H9 (cell line): Measurements from ENCODE around the gene SYNE2. TPM values are rescaled to one million over a fixed set of nuclear protein-coding genes. Genes with fewer than 3 reads are reported as not detected.

Experiments used
- DNase-seq: peaks from one replicate; pipeline ENCODE4 v3.0.0-alpha.2; 2017
- H2AFZ ChIP-seq: one replicate; pipeline ENCODE4 v1.6.1; 2013; ENCODE audit warnings: mild to moderate bottlenecking, low read length, control low read depth, moderate library complexity
- H2AK5ac ChIP-seq: 2 replicates; pipeline ENCODE4 v1.6.1; 2013; ENCODE audit warnings: low read length, control low read depth, mixed read lengths; ENCODE audit not compliant: insufficient read length
- H2BK120ac ChIP-seq: one replicate; pipeline ENCODE4 v1.6.1; 2013; ENCODE audit warnings: low read depth, mild to moderate bottlenecking, low read length, control low read depth, inconsistent platforms; ENCODE audit not compliant: poor library complexity, severe bottlenecking
- H2BK12ac ChIP-seq: 2 replicates; pipeline ENCODE4 v1.6.1; 2013; ENCODE audit warnings: low read length, control low read depth, mixed read lengths, low read depth; ENCODE audit not compliant: insufficient read length
- H2BK15ac ChIP-seq: 2 replicates; pipeline ENCODE4 v1.6.1; 2013; ENCODE audit warnings: low read depth, low read length, control low read depth
- H2BK20ac ChIP-seq: one replicate; pipeline ENCODE4 v1.6.1; 2013; ENCODE audit warnings: low read depth, mild to moderate bottlenecking, low read length, control low read depth, inconsistent platforms; ENCODE audit not compliant: poor library complexity, severe bottlenecking
- H2BK5ac ChIP-seq: 2 replicates; pipeline ENCODE4 v1.6.1; 2013; ENCODE audit warnings: low read length, control low read depth, mixed read lengths; ENCODE audit not compliant: insufficient read length
- H3K14ac ChIP-seq: 2 replicates; pipeline ENCODE4 v1.6.1; 2013; ENCODE audit warnings: low read length, control low read depth; ENCODE audit not compliant: insufficient read depth
- H3K18ac ChIP-seq: 2 replicates; pipeline ENCODE4 v1.6.1; 2013; ENCODE audit warnings: low read depth, mild to moderate bottlenecking, mixed read lengths, low read length, control low read depth; ENCODE audit not compliant: insufficient read length
- H3K23ac ChIP-seq: 2 replicates; pipeline ENCODE4 v1.6.1; 2013; ENCODE audit warnings: low read length, control low read depth, mixed read lengths, low read depth; ENCODE audit not compliant: insufficient read length
- H3K23me2 ChIP-seq: 2 replicates; pipeline ENCODE4 v1.6.1; 2013; ENCODE audit warnings: low read depth, mild to moderate bottlenecking, mixed read lengths, low read length, control low read depth; ENCODE audit not compliant: insufficient read length, poor library complexity, severe bottlenecking
- H3K27ac ChIP-seq: 2 replicates; pipeline ENCODE4 v1.5.1; 2013; ENCODE audit warnings: low read length, control low read depth, mixed read lengths, low read depth; ENCODE audit not compliant: insufficient read length
- H3K27me3 ChIP-seq: 2 replicates; pipeline ENCODE4 v1.6.1; 2013; ENCODE audit warnings: low read length, control low read depth, inconsistent platforms; ENCODE audit not compliant: insufficient read depth
- H3K4ac ChIP-seq: 2 replicates; pipeline ENCODE4 v1.6.1; 2013; ENCODE audit warnings: low read depth, mild to moderate bottlenecking, control low read depth, inconsistent platforms, low read length, moderate library complexity
- H3K4me1 ChIP-seq: 2 replicates; pipeline ENCODE4 v1.6.1; 2013; ENCODE audit warnings: low read length, control low read depth, inconsistent platforms; ENCODE audit not compliant: insufficient read depth
- H3K4me2 ChIP-seq: 2 replicates; pipeline ENCODE4 v1.6.1; 2013; ENCODE audit warnings: low read length, control low read depth, mixed read lengths; ENCODE audit not compliant: insufficient read length, insufficient read depth
- H3K56ac ChIP-seq: 2 replicates; pipeline ENCODE4 v1.6.1; 2013; ENCODE audit warnings: low read depth, mild to moderate bottlenecking, mixed read lengths, low read length, control low read depth; ENCODE audit not compliant: insufficient read length
- H3K79me1 ChIP-seq: 2 replicates; pipeline ENCODE4 v1.6.1; 2013; ENCODE audit warnings: low read depth, mild to moderate bottlenecking, moderate library complexity, low read length, control low read depth, inconsistent platforms; ENCODE audit not compliant: insufficient read depth, poor library complexity, severe bottlenecking
- H3K79me2 ChIP-seq: 2 replicates; pipeline ENCODE4 v1.6.1; 2013; ENCODE audit warnings: low read length, control low read depth, inconsistent platforms; ENCODE audit not compliant: insufficient read depth
- H3K9ac ChIP-seq: 2 replicates; pipeline ENCODE4 v1.6.1; 2013; ENCODE audit warnings: low read length, control low read depth, mixed read lengths; ENCODE audit not compliant: insufficient read length; ENCODE audit errors: extremely low read depth
- H3K9me3 ChIP-seq: one replicate; pipeline ENCODE4 v1.6.1; 2013; ENCODE audit warnings: low read depth, low read length, inconsistent platforms; ENCODE audit not compliant: control insufficient read depth
- H3T11ph ChIP-seq: one replicate; pipeline ENCODE4 v1.6.1; 2013; ENCODE audit warnings: mild to moderate bottlenecking, low read length, control low read depth, inconsistent platforms
- H4K20me1 ChIP-seq: one replicate; pipeline ENCODE4 v1.6.1; 2013; ENCODE audit not compliant: control insufficient read depth, insufficient read length, insufficient read depth
- H4K5ac ChIP-seq: 2 replicates; pipeline ENCODE4 v1.6.1; 2013; ENCODE audit warnings: low read depth, mild to moderate bottlenecking, mixed read lengths, low read length, control low read depth; ENCODE audit not compliant: insufficient read length
- H4K8ac ChIP-seq: replicated peaks from 2 replicates; pipeline ENCODE4 v1.6.1; 2013; ENCODE audit warnings: low read length, control low read depth, mixed read lengths, low read depth; ENCODE audit not compliant: insufficient read length
- H4K91ac ChIP-seq: 2 replicates; pipeline ENCODE4 v1.6.1; 2013; ENCODE audit warnings: low read depth, mild to moderate bottlenecking, moderate library complexity, mixed read lengths, low read length, control low read depth; ENCODE audit not compliant: insufficient read length
- H3K27ac Mint-ChIP-seq, 3 experiments: 2 replicates in 2 of 3; 3 replicates in 1 of 3; pipeline ENCODE4 v1.8.0; 2020 to 2021; ENCODE audit warnings: mixed read lengths in 3 of 3, mild to moderate bottlenecking in 1 of 3, moderate library complexity in 1 of 3
- H3K27me3 Mint-ChIP-seq: 2 replicates; pipeline ENCODE4 v1.8.0; 2021; ENCODE audit warnings: low read depth, mild to moderate bottlenecking, moderate library complexity, mixed read lengths
- H3K36me3 Mint-ChIP-seq, 3 experiments: 2 replicates in 2 of 3; 3 replicates in 1 of 3; pipeline ENCODE4 v1.8.0; 2020 to 2021; ENCODE audit warnings: low read depth in 3 of 3, mixed read lengths in 3 of 3; ENCODE audit not compliant: insufficient read depth in 1 of 3
- H3K4me1 Mint-ChIP-seq, 2 experiments: 2 replicates each; pipeline ENCODE4 v1.8.0; 2020; ENCODE audit warnings: mixed read lengths in 2 of 2
- H3K4me3 Mint-ChIP-seq, 2 experiments: 2 replicates in 1 of 2; 3 replicates in 1 of 2; pipeline ENCODE4 v1.8.0; 2020 to 2021; ENCODE audit warnings: mild to moderate bottlenecking in 2 of 2, mixed read lengths in 2 of 2, moderate library complexity in 1 of 2
- H3K9me3 Mint-ChIP-seq, 2 experiments: 2 replicates in 1 of 2; 3 replicates in 1 of 2; pipeline ENCODE4 v1.8.0; 2020; ENCODE audit warnings: mild to moderate bottlenecking in 2 of 2, mixed read lengths in 2 of 2, moderate library complexity in 1 of 2
- WGBS: extraction: QIAGEN DNeasy Blood & Tissue Kit; methylation state at CpG from one replicate; pipeline ENCODE4 v1.1.7; 2013; ENCODE audit warnings: missing lambda C conversion rate, low lambda C conversion rate, mixed read lengths; ENCODE audit not compliant: insufficient read length; ENCODE audit errors: extremely low coverage; 5-methylcytosine and 5-hydroxymethylcytosine counted together
- total RNA-seq: library from RNA; stranded (reverse); gene quantifications from 2 replicates; pipeline ENCODE4 v1.2.1, GENCODE V29; 2021
- TF ChIP-seq, protein P1 (sequence below): fragments of 200-600 bp; sonication (generic); conservative IDR thresholded peaks from 3 replicates; pipeline ENCODE4 v1.8.0; 2021; ENCODE audit warnings: antibody characterized with exemption, mild to moderate bottlenecking

The SYNE2 gene
- total RNA-seq, 1 experiment from 2014 or later = 43.3 TPM

DNA sequence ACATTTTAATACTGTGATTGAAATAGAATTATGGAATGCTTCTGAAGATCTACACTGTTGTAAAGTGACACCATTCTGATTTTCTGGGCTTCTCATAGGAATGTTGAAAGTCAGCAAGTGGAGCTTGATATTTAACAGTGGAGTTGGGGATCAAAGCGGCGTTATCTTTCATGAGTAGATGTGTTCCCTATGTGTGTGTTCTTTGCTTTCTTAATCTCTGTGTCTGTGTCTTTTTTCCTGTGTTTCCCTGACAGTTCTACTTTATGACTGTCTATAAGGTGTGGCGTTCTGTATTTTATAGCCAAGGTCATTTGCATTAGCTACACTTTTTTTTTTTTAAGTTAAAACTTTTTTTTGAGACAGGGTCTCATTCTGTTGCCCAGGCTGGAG lies 24.7 kb downstream of the SYNE2 start:
- H3K79me2 ChIP-seq = peaks cover 3% of the 10 kb centered on the region; the same call in 1 of the 2 replicates
- no peak for DNase-seq
- H2BK120ac ChIP-seq = no peak overlapping the region
- no peak overlapping the region for H3K56ac ChIP-seq
- H3K9me3 ChIP-seq = no peaks in the 10 kb centered on the region
- Mint-ChIP-seq H3K27ac (no peak overlapping the region; a peak in 1 of 7 replicates), H3K27me3 (no peaks in the 10 kb centered on the region), H3K4me1 (peaks cover 9 to 12% of the 10 kb centered on the region in 2 experiments), H3K4me3 (no peak overlapping the region), H3K36me3 (0 out of 7 replicates have a peak, but pooled peaks cover 0 to 5% (median 0%) of the 10 kb centered on the region in 3 experiments), H3K9me3 (no peaks in the 10 kb centered on the region)
- no peak overlapping the region for H2BK12ac ChIP-seq
- no peak overlapping the region for H3K4ac ChIP-seq
- H2AK5ac ChIP-seq = no peak overlapping the region
- H3K79me1 ChIP-seq = no peaks in the 10 kb centered on the region
- H3K27ac ChIP-seq = no peak overlapping the region
- no peak overlapping the region for H3K18ac ChIP-seq
- H2BK15ac ChIP-seq = no peak overlapping the region
- H2BK5ac ChIP-seq = no peak overlapping the region
- H2AFZ ChIP-seq = no peak overlapping the region
- peaks cover 7% of the 10 kb centered on the region; the same call in 1 of the 2 replicates for H3K4me1 ChIP-seq
- no peaks in the 10 kb centered on the region for H3K23me2 ChIP-seq
- H2BK20ac ChIP-seq = no peak overlapping the region
- H4K5ac ChIP-seq = no peak overlapping the region
- H3K4me2 ChIP-seq = no peak overlapping the region
- H4K91ac ChIP-seq = no peak overlapping the region
- H3K14ac ChIP-seq = no peak overlapping the region
- H3K9ac ChIP-seq = no peak overlapping the region
- H4K8ac ChIP-seq = no peak overlapping the region
- H4K20me1 ChIP-seq = no peaks in the 10 kb centered on the region
- WGBS = no CpG with 5 or more reads among the region's 3 CpGs
- no peak overlapping the region for H3T11ph ChIP-seq
- no peak overlapping the region for H3K23ac ChIP-seq
- H3K27me3 ChIP-seq = no peaks in the 10 kb centered on the region
- TF ChIP-seq, protein P1, sequence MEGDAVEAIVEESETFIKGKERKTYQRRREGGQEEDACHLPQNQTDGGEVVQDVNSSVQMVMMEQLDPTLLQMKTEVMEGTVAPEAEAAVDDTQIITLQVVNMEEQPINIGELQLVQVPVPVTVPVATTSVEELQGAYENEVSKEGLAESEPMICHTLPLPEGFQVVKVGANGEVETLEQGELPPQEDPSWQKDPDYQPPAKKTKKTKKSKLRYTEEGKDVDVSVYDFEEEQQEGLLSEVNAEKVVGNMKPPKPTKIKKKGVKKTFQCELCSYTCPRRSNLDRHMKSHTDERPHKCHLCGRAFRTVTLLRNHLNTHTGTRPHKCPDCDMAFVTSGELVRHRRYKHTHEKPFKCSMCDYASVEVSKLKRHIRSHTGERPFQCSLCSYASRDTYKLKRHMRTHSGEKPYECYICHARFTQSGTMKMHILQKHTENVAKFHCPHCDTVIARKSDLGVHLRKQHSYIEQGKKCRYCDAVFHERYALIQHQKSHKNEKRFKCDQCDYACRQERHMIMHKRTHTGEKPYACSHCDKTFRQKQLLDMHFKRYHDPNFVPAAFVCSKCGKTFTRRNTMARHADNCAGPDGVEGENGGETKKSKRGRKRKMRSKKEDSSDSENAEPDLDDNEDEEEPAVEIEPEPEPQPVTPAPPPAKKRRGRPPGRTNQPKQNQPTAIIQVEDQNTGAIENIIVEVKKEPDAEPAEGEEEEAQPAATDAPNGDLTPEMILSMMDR = no peak
